Activated CD4-positive, alpha-beta T cell treated with anti-CD3 and anti-CD28 coated beads, Interleukin-2, amount 10 ng/mL, durations not matched to agents 7 days and 5 days (primary cell): Measurements from ENCODE around the gene DISC1. TPM values are rescaled to one million over a fixed set of nuclear protein-coding genes. Genes with fewer than 3 reads are reported as not detected.

Experiments used
- CTCF ChIA-PET: fragments of 350-600 bp; sonication (Branson Sonifier 250); formaldehyde crosslinking; loops from one replicate; lab custom pipeline; 2021; ENCODE audit warnings: antibody characterized with exemption; lab: Charles Lee
- POLR2A ChIA-PET: fragments of 350-600 bp; sonication (Branson Sonifier 250); formaldehyde crosslinking; loops from one replicate; lab custom pipeline; 2021; ENCODE audit warnings: antibody characterized with exemption; lab: Charles Lee
- DNase-seq: peaks from one replicate; pipeline ENCODE4 v3.0.0-alpha.2; 2020
- H3K27ac Mint-ChIP-seq: one replicate; pipeline ENCODE4 v1.8.0; 2021; ENCODE audit warnings: mild to moderate bottlenecking, moderate library complexity, mixed read lengths
- H3K27me3 Mint-ChIP-seq: one replicate; pipeline ENCODE4 v1.8.0; 2021; ENCODE audit warnings: mixed read lengths
- H3K36me3 Mint-ChIP-seq: one replicate; pipeline ENCODE4 v1.8.0; 2021; ENCODE audit warnings: low read depth, mixed read lengths
- H3K4me1 Mint-ChIP-seq: one replicate; pipeline ENCODE4 v1.8.0; 2021; ENCODE audit warnings: mixed read lengths
- H3K4me3 Mint-ChIP-seq: one replicate; pipeline ENCODE4 v1.8.0; 2021; ENCODE audit warnings: mild to moderate bottlenecking, moderate library complexity, mixed read lengths
- H3K9me3 Mint-ChIP-seq: one replicate; pipeline ENCODE4 v1.8.0; 2021; ENCODE audit warnings: mixed read lengths
- total RNA-seq, 2 experiments: library from RNA; stranded (reverse); gene quantifications; one replicate each; pipeline ENCODE4 v1.2.3, GENCODE V29; 2021

The DISC1 gene
- total RNA-seq, 2 experiments from 2014 or later: 13.3 to 17.0 TPM

GRCh38 chr1:231702804-231703203 lies 76.2 kb downstream of the DISC1 start:
- H3K4me3 Mint-ChIP-seq: no peak overlapping the region
- peaks cover 29% of the 10 kb centered on the region for H3K36me3 Mint-ChIP-seq
- POLR2A ChIA-PET: no interaction called here
- peaks cover 15% of the 10 kb centered on the region for H3K4me1 Mint-ChIP-seq
- H3K27ac Mint-ChIP-seq: no peak overlapping the region
- no peaks in the 10 kb centered on the region for H3K27me3 Mint-ChIP-seq
- no peaks in the 10 kb centered on the region for H3K9me3 Mint-ChIP-seq
- CTCF ChIA-PET: interaction anchor here (0.9 kb wide), 1 partner anchor 9 kb away, joined by 3 read pairs; no protein-coding TSS in a partner anchor
- DNase-seq: no peak

GRCh38 chr1:231705806-231706760 lies 79.5 kb downstream of the DISC1 start:
- no peaks in the 10 kb centered on the region for H3K4me1 Mint-ChIP-seq
- no peaks in the 10 kb centered on the region for H3K27me3 Mint-ChIP-seq
- no peak for DNase-seq
- CTCF ChIA-PET: no interaction called here
- POLR2A ChIA-PET: no interaction called here
- H3K9me3 Mint-ChIP-seq: no peaks in the 10 kb centered on the region
- no peak overlapping the region for H3K4me3 Mint-ChIP-seq
- no peak overlapping the region for H3K27ac Mint-ChIP-seq
- peaks cover 23% of the 10 kb centered on the region for H3K36me3 Mint-ChIP-seq

- no peak for DNase-seq
- no peaks in the 10 kb centered on the region for H3K4me1 Mint-ChIP-seq
- peaks cover 27% of the 10 kb centered on the region for H3K36me3 Mint-ChIP-seq
- ChIA-PET POLR2A (no interaction called here), CTCF (interaction anchor here (0.6 kb wide), 1 partner anchor 48 kb away, joined by 3 read pairs; no protein-coding TSS in a partner anchor)
- no peaks in the 10 kb centered on the region for H3K27me3 Mint-ChIP-seq
- H3K4me3 Mint-ChIP-seq: no peak overlapping the region
- no peak overlapping the region for H3K27ac Mint-ChIP-seq
- H3K9me3 Mint-ChIP-seq: peaks cover 4% of the 10 kb centered on the region
These were observed 80.3 kb downstream of the DISC1 start for GRCh38 chr1:231706934-231707333.

GRCh38 chr1:231707407-231707806 lies 80.8 kb downstream of the DISC1 start:
- Mint-ChIP-seq H3K4me3 (no peak overlapping the region), H3K36me3 (peaks cover 24% of the 10 kb centered on the region), H3K27ac (no peak overlapping the region), H3K4me1 (no peaks in the 10 kb centered on the region), H3K27me3 (no peaks in the 10 kb centered on the region), H3K9me3 (peaks cover 4% of the 10 kb centered on the region)
- ChIA-PET POLR2A (no interaction called here), CTCF (no interaction called here)
- DNase-seq: no peak

GRCh38 chr1:231708394-231708793 lies 81.8 kb downstream of the DISC1 start:
- no peak overlapping the region for H3K4me3 Mint-ChIP-seq
- no peak overlapping the region for H3K27ac Mint-ChIP-seq
- ChIA-PET POLR2A (no interaction called here), CTCF (interaction anchor here (0.6 to 1.7 kb wide), 2 partner anchors 11 to 145 kb away, joined by 3 to 4 read pairs; no protein-coding TSS in a partner anchor)
- DNase-seq: no peak
- no peaks in the 10 kb centered on the region for H3K27me3 Mint-ChIP-seq
- H3K36me3 Mint-ChIP-seq: peaks cover 22% of the 10 kb centered on the region
- H3K4me1 Mint-ChIP-seq: no peaks in the 10 kb centered on the region
- H3K9me3 Mint-ChIP-seq: peaks cover 9% of the 10 kb centered on the region

- no peaks in the 10 kb centered on the region for H3K27me3 Mint-ChIP-seq
- no peak for DNase-seq
- H3K27ac Mint-ChIP-seq: no peak overlapping the region
- no peak overlapping the region for H3K4me3 Mint-ChIP-seq
- ChIA-PET CTCF (no interaction called here), POLR2A (no interaction called here)
- peaks cover 13% of the 10 kb centered on the region for H3K36me3 Mint-ChIP-seq
- no peaks in the 10 kb centered on the region for H3K4me1 Mint-ChIP-seq
- H3K9me3 Mint-ChIP-seq: peaks cover 11% of the 10 kb centered on the region
These were observed 87.8 kb downstream of the DISC1 start for GRCh38 chr1:231714440-231714839.

- Mint-ChIP-seq H3K27ac (no peak overlapping the region), H3K4me1 (no peaks in the 10 kb centered on the region), H3K4me3 (no peak overlapping the region), H3K9me3 (peaks cover 11% of the 10 kb centered on the region), H3K36me3 (peaks cover 11% of the 10 kb centered on the region), H3K27me3 (no peaks in the 10 kb centered on the region)
- DNase-seq: no peak
- POLR2A ChIA-PET: no interaction called here
- CTCF ChIA-PET: interaction anchor here (0.7 kb wide), 1 partner anchor 16 kb away, joined by 3 read pairs; no protein-coding TSS in a partner anchor
These were observed 89.5 kb downstream of the DISC1 start for GRCh38 chr1:231715816-231716722.

- Mint-ChIP-seq H3K27me3 (no peaks in the 10 kb centered on the region), H3K27ac (no peak overlapping the region), H3K9me3 (peaks cover 8% of the 10 kb centered on the region), H3K36me3 (peaks cover 8% of the 10 kb centered on the region), H3K4me1 (no peaks in the 10 kb centered on the region), H3K4me3 (no peak overlapping the region)
- POLR2A ChIA-PET: no interaction called here
- CTCF ChIA-PET: no interaction called here
- DNase-seq: no peak
These were observed 90.3 kb downstream of the DISC1 start for GRCh38 chr1:231716879-231717278.

- DNase-seq: no peak
- Mint-ChIP-seq H3K27me3 (no peaks in the 10 kb centered on the region), H3K27ac (no peak overlapping the region), H3K4me3 (no peak overlapping the region), H3K9me3 (peaks cover 2% of the 10 kb centered on the region), H3K36me3 (peaks cover 1% of the 10 kb centered on the region), H3K4me1 (no peaks in the 10 kb centered on the region)
- ChIA-PET CTCF (interaction anchor here (1.3 to 1.5 kb wide), 2 partner anchors 10 to 48 kb away, joined by 3 to 4 read pairs; no protein-coding TSS in a partner anchor), POLR2A (no interaction called here)
These were observed 93.0 kb downstream of the DISC1 start for GRCh38 chr1:231719485-231720183.

GRCh38 chr1:231720652-231721325 lies 94.2 kb downstream of the DISC1 start:
- POLR2A ChIA-PET: no interaction called here
- no peaks in the 10 kb centered on the region for H3K4me1 Mint-ChIP-seq
- no peak for DNase-seq
- peaks cover 2% of the 10 kb centered on the region for H3K9me3 Mint-ChIP-seq
- CTCF ChIA-PET: interaction anchor here (0.8 kb wide), 1 partner anchor 9 kb away, joined by 3 read pairs; no protein-coding TSS in a partner anchor
- H3K27ac Mint-ChIP-seq: no peak overlapping the region
- peaks cover under 1% of the 10 kb centered on the region for H3K36me3 Mint-ChIP-seq
- H3K4me3 Mint-ChIP-seq: no peak overlapping the region
- no peaks in the 10 kb centered on the region for H3K27me3 Mint-ChIP-seq

- ChIA-PET POLR2A (no interaction called here), CTCF (interaction anchor here (0.8 kb wide), 1 partner anchor 9 kb away, joined by 3 read pairs; no protein-coding TSS in a partner anchor)
- Mint-ChIP-seq H3K36me3 (no peaks in the 10 kb centered on the region), H3K4me1 (no peaks in the 10 kb centered on the region), H3K9me3 (peaks cover 2% of the 10 kb centered on the region), H3K27me3 (no peaks in the 10 kb centered on the region), H3K27ac (no peak overlapping the region), H3K4me3 (no peak overlapping the region)
- DNase-seq: no peak
These were observed 94.8 kb downstream of the DISC1 start for GRCh38 chr1:231721436-231721835.

GRCh38 chr1:231722356-231722755 lies 95.8 kb downstream of the DISC1 start:
- Mint-ChIP-seq H3K27ac (no peak overlapping the region), H3K4me3 (no peak overlapping the region), H3K36me3 (no peaks in the 10 kb centered on the region), H3K4me1 (no peaks in the 10 kb centered on the region), H3K27me3 (no peaks in the 10 kb centered on the region), H3K9me3 (no peaks in the 10 kb centered on the region)
- POLR2A ChIA-PET: no interaction called here
- no peak for DNase-seq
- CTCF ChIA-PET: no interaction called here
